HG03571 (cell line): Measurements from ENCODE around the gene ROGDI.

Experiments
- ATAC-seq: cut with Tn5 transposase; IDR thresholded peaks from one replicate; pipeline ENCODE4 v1.9.1; 2021; ENCODE audit not compliant: unreplicated experiment

The ROGDI gene

GRCh38 chr16:4801962-4802658 lies at the start of gene ROGDI:
Gene ROGDI, minus strand, starts transcription at chr16:4802633. Its CDS starts 62 bp downstream, at chr16:4802571.
- peak; percentile 59 for ATAC-seq

- ATAC-seq: no peak
Measured at GRCh38 chr16:4850211-4850610, 47.8 kb upstream of the ROGDI start.

DNA sequence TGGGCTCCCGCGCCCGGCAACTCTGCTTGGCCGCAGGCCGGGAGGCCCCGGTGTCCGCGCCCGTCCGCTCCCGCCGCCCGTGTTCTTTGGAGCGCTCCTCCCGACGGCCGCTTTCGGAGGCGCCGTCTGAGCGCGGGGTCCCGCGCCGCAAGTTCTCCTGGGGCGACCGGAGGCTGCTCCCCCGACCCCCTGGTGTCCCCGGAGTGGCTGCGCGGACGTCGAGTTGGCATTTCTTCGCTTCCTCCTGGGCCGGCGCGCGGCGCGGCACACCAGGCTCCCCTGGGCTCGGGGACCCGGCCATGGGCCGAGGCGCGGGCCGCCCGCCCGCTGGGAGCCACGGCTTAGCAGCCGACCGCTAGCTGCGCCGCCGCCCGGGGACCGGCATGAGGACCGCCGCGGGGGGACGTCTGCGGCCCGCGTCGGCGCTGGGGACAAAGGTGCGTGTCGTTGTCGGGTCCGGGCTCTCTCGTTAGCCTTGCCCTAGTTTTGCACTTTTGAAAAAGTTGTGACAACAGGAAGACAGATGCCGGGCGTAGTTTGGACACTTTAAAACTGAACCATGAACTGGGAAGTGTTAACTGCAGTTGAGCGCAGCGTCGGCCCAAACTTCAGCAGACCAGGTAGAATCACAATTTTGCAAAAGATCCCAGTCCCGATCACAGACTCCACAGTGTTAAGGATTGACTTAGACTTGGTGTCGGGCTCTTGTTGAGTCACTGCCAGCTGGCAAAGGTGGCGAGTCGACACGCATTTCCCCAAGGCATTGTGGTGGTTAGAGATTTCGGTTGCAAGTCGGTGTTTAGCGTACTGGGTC lies 45.5 kb upstream of the ROGDI start:
- peak; percentile 17 for ATAC-seq

DNA sequence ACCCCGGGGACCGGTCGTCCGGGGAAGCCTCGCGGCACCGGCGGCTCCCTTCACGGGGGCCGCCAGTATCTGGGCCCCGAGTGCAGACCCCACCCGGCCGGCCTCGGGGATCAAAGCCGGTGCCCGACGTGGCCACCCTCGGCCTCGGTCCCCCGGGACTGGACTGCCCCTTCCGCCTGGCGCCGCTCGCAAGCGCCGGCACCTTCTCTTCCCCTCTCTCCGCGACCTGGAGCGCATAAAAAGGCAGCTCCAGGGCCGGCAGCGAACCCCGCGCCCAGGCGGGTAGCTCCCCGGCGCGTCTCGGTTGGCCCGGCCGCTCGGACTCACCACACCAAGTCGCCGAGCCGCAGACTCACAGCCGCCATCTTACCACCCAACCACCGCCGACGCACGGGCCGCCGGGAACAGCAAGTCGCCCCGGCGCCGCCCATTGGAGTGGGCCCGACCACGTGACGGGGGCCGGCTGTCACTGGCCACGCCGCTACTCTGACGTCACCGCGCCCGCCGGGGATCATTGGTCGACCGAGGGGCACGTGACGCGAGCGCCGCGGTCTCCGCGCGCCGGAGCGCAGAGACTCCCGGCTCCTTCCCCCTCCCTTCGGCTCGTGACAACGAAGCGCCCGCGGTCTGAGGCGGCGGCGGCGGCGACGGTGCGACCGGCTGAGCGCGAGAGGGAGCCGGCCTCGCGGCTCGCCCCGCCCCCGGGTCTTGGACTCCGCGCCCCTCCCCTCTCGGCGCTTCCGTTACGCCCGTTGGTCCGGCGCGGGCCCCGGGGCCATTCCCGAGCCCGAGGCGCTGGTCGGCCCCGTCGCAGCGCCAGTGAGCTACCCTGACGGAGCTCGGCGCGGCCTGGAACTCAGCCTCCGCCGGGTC lies 44.7 kb upstream of the ROGDI start, which contains the start of the genes GLYR1 and UBN1:
Gene GLYR1 (minus strand): TSS at position 388 of the 873 bp plus-strand sequence. CDS start 23 bp downstream, at position 365.
Gene UBN1 (plus strand): TSS at position 581 of the 873 bp plus-strand sequence. CDS start 5,437 bp downstream, outside the sequence.
- peak; percentile 79 for ATAC-seq

DNA sequence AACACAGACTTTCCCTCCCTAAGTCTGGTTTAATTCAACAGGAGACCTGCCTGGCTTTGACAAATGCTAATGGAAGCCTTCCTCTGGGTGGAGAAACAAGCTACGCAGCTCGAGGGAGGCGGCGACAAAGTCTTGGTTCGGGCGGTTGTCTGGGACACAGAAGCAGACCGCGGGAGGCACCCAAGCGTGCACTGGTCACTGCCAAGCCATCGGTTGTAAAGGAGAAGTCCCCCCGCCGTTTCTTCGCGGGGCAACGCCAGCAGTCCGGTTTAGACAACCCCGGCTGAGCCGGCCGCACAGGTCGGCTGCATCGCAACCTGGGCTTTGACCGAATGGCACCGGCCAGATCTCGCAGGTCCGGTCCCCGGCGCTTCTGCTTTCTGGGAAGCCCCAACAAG lies 44.1 kb upstream of the ROGDI start:
- ATAC-seq: peak; percentile 17

- no peak for ATAC-seq
Measured at GRCh38 chr16:4840984-4841383, 38.6 kb upstream of the ROGDI start.

DNA sequence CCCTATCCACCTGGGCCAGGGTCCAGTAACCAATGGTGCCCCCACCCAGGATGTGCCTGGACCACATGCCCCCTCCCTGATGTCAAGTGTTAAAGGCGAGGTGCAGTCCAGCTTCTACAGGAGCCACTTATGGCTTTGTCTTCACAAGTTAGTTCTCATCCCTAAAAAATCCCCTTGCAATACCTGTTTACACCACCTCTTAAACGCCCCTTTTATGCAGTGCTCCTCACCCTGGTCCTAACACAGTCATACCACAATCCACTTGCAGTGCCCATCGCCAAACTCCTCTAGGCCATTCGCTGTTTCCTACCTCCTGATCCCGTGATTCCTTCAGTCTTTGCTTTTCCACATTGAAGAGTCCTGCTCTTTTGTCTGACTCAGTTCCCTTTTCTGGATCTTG lies 37.5 kb upstream of the ROGDI start:
- no peak for ATAC-seq

DNA sequence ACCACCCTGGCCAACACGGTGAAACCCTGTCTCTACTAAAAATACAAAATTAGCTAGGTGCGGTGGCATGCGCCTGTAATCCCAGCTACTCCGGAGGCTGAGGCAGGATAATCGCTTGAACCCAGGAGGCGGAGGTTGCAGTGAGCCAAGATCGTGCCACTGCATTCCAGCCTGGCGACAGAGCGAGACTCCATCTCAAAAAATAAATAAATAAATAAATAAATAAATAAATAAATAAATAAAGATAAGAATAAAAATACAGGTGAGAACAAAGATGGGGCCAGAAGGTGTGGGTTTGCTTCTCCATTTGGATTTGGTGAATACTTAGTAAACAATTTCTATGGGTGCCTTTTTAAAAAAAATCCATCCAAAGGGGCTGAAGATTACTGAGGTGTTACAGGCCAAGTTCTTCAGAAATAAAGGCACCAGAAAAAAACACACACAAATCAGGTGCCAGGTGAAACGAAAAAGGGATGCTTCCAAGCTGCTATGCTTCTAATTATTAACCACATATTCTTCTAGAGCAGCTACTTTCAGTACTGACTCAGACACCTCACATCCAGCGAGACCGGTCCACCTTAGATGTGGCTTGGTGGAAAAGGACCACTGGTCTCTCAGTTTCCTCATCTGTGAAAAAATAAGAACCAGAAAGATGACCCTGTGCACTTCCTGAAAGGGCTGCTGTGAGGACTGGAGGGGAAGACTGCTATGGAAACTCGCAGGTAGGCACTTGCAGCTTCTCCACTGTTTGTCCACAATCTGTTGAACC lies 35.5 kb upstream of the ROGDI start:
- no peak for ATAC-seq

GRCh38 chr16:4836727-4837126 lies 34.3 kb upstream of the ROGDI start:
- no peak for ATAC-seq

GRCh38 chr16:4833584-4833983 lies 31.2 kb upstream of the ROGDI start:
- ATAC-seq: no peak

GRCh38 chr16:4832698-4833343 lies 30.4 kb upstream of the ROGDI start:
- no peak for ATAC-seq

- no peak for ATAC-seq
Measured at GRCh38 chr16:4831616-4832015, 29.2 kb upstream of the ROGDI start.

- ATAC-seq: no peak
Measured at GRCh38 chr16:4830408-4830807, 28.0 kb upstream of the ROGDI start.

- ATAC-seq: no peak
Measured at GRCh38 chr16:4828567-4829321, 26.3 kb upstream of the ROGDI start.

- no peak for ATAC-seq
Measured at GRCh38 chr16:4826980-4827379, 24.5 kb upstream of the ROGDI start.

- no peak for ATAC-seq
Measured at GRCh38 chr16:4826526-4826925, 24.1 kb upstream of the ROGDI start.

- no peak for ATAC-seq
Measured at GRCh38 chr16:4825196-4825595, 22.8 kb upstream of the ROGDI start.

DNA sequence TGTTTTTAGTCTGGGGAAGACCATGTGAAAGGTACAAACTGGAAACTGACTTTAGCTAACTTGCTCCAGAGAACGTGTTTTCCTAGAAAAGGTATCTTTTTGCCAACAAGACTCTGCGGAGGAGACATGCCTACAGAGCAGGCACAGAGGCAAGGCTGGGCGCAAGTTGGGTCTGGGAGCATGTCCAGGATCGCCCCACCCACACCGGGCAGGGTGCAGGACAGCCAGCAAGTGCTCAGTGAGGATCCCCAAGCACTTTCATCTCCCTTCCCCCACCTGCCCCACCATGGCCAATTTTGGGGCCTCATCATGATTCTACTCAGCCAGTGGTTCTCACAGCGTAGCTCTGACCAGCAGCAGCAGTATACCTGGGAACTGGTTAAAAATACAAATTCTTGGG lies 18.2 kb upstream of the ROGDI start:
- ATAC-seq: no peak

- no peak for ATAC-seq
Measured at GRCh38 chr16:4814542-4815173, 12.2 kb upstream of the ROGDI start.
